Colonic mucosa (tissue), 4 donors: ENCODE data around the gene COL4A2. TPM values are rescaled to one million over a fixed set of nuclear protein-coding genes. Genes with fewer than 3 reads are reported as not detected.
A peak's percentile ranks its signal among the peaks of the same experiment; 100 is the strongest.

Experiments used
- DNase-seq: peaks from one replicate; pipeline ENCODE4 v3.0.0-alpha.2; 2020
- H3K27ac ChIP-seq: fragments of 200-600 bp; one replicate; pipeline ENCODE4 v1.8.0; 2021
- H3K27me3 ChIP-seq: fragments of 200-600 bp; one replicate; pipeline ENCODE4 v1.8.0; 2021
- H3K36me3 ChIP-seq: fragments of 200-600 bp; one replicate; pipeline ENCODE4 v1.8.0; 2021
- H3K4me1 ChIP-seq: fragments of 200-600 bp; one replicate; pipeline ENCODE4 v1.8.0; 2021; ENCODE audit warnings: mild to moderate bottlenecking
- H3K4me3 ChIP-seq: fragments of 200-600 bp; one replicate; pipeline ENCODE4 v1.8.0; 2021
- H3K9ac ChIP-seq, 2 donors: one replicate each; pipeline ENCODE4 v1.7.0; 2013; ENCODE audit warnings: control low read depth in 2 of 2, low read depth in 2 of 2, low read length in 2 of 2
- H3K9me3 ChIP-seq: fragments of 200-600 bp; one replicate; pipeline ENCODE4 v1.8.0; 2021
- CTCF ChIP-seq: fragments of 200-600 bp; IDR thresholded peaks from one replicate; pipeline ENCODE4 v1.8.0; 2022; ENCODE audit warnings: antibody characterized with exemption, mild to moderate bottlenecking
- intact Hi-C: fragments of 100-400 bp; cut with DNase I; formaldehyde crosslinking; loops from one replicate; pipeline ENCODE4 v1.14.1; 2022
- total RNA-seq, 2 donors: library from RNA; stranded (reverse); fragmentation: NEBNext Ultra II Directional in 1 of 2; extraction: Animal tissue kit (Norgen Biotek cat#: 25700) in 1 of 2; gene quantifications; one replicate each; pipeline ENCODE4 v1.2.1, GENCODE V29; 2021
- donor health status: healthy.
- donor health status: DM: no; HTN: no; CAD: no.
- donor health status: DM: no; HTN: no; CAD: no.

The COL4A2 gene
- total RNA-seq, 2 donors from 2014 or later = 61.1 to 111 TPM

- H3K36me3 ChIP-seq = no peaks in the 10 kb centered on the region
- no peaks in the 10 kb centered on the region for H3K9me3 ChIP-seq
- no peak overlapping the region for H3K4me3 ChIP-seq
- H3K9ac ChIP-seq = no peak overlapping the region
- intact Hi-C loops = no loop called here
- TF ChIP-seq CTCF = no peak
- no peak overlapping the region for H3K27ac ChIP-seq
- no peak for DNase-seq
- no peaks in the 10 kb centered on the region for H3K27me3 ChIP-seq
- H3K4me1 ChIP-seq = peaks cover 22% of the 10 kb centered on the region
Observed at GRCh38 chr13:110351636-110352420, 44.7 kb downstream of the COL4A2 start.

- Histone ChIP-seq H3K27ac (peak overlapping the region; percentile 20), H3K9ac (no peak overlapping the region), H3K4me3 (no peak overlapping the region), H3K4me1 (peaks cover 18% of the 10 kb centered on the region), H3K36me3 (no peaks in the 10 kb centered on the region), H3K9me3 (no peaks in the 10 kb centered on the region), H3K27me3 (no peaks in the 10 kb centered on the region)
- DNase-seq = peak; percentile 55
- TF ChIP-seq CTCF = no peak
- intact Hi-C loops = no loop called here
Observed at GRCh38 chr13:110352735-110353134, 45.7 kb downstream of the COL4A2 start.

- no peak for TF ChIP-seq CTCF
- DNase-seq = no peak
- intact Hi-C loops = no loop called here
Observed at GRCh38 chr13:110353339-110353977, 46.4 kb downstream of the COL4A2 start.

GRCh38 chr13:110354123-110354627 is 47.1 kb downstream of the COL4A2 start:
- H3K4me3 ChIP-seq = no peak overlapping the region
- intact Hi-C loops = no loop called here
- H3K9ac ChIP-seq = no peak overlapping the region
- H3K4me1 ChIP-seq = peaks cover 18% of the 10 kb centered on the region
- peak overlapping the region; percentile 34 for H3K27ac ChIP-seq
- no peaks in the 10 kb centered on the region for H3K27me3 ChIP-seq
- DNase-seq = no peak
- H3K9me3 ChIP-seq = no peaks in the 10 kb centered on the region
- H3K36me3 ChIP-seq = no peaks in the 10 kb centered on the region
- TF ChIP-seq CTCF = no peak

More at GRCh38 chr13:110353339-110353977, 46.4 kb downstream of the COL4A2 start:
- H3K27ac ChIP-seq = peak overlapping the region; percentile 20
- H3K27me3 ChIP-seq = no peaks in the 10 kb centered on the region
- H3K4me3 ChIP-seq = no peak overlapping the region
- H3K36me3 ChIP-seq = no peaks in the 10 kb centered on the region
- H3K4me1 ChIP-seq = peaks cover 18% of the 10 kb centered on the region
- H3K9ac ChIP-seq = no peak overlapping the region
- H3K9me3 ChIP-seq = no peaks in the 10 kb centered on the region

GRCh38 chr13:110354715-110355473 is 47.8 kb downstream of the COL4A2 start:
- H3K9ac ChIP-seq = peak overlapping the region in 1 of 2 donors; percentile 56
- no peaks in the 10 kb centered on the region for H3K27me3 ChIP-seq
- peak overlapping the region; percentile 34 for H3K27ac ChIP-seq
- no peak for TF ChIP-seq CTCF
- no peaks in the 10 kb centered on the region for H3K36me3 ChIP-seq
- no peak overlapping the region for H3K4me3 ChIP-seq
- H3K4me1 ChIP-seq = peaks cover 18% of the 10 kb centered on the region
- intact Hi-C loops = no loop called here
- DNase-seq = no peak
- H3K9me3 ChIP-seq = no peaks in the 10 kb centered on the region
